Duodenal mucosa (tissue), 2 donors: ENCODE data around the gene CD68.

Experiments used
- H3K27ac ChIP-seq: one replicate; pipeline ENCODE4 v1.7.0; 2013; ENCODE audit warnings: low read depth, low read length
- H3K27me3 ChIP-seq, 2 donors: one replicate each; pipeline ENCODE4 v1.7.0; 2013; ENCODE audit warnings: low read length in 2 of 2, control low read depth in 1 of 2; ENCODE audit not compliant: insufficient read depth in 2 of 2, control insufficient read depth in 1 of 2
- H3K36me3 ChIP-seq, 2 donors: one replicate each; pipeline ENCODE4 v1.7.0; 2013; ENCODE audit warnings: low read length in 2 of 2, control low read depth in 1 of 2; ENCODE audit not compliant: insufficient read depth in 2 of 2, control insufficient read depth in 1 of 2
- H3K4me1 ChIP-seq, 2 donors: one replicate each; pipeline ENCODE4 v1.7.0; 2013; ENCODE audit warnings: low read length in 2 of 2, control low read depth in 1 of 2; ENCODE audit not compliant: insufficient read depth in 2 of 2, control insufficient read depth in 1 of 2
- H3K4me3 ChIP-seq, 2 donors: one replicate each; pipeline ENCODE4 v1.7.0; 2013; ENCODE audit warnings: low read length in 2 of 2, low read depth in 1 of 2
- H3K9ac ChIP-seq, 2 donors: one replicate each; pipeline ENCODE4 v1.7.0; 2013; ENCODE audit warnings: low read length in 2 of 2, low read depth in 1 of 2
- H3K9me3 ChIP-seq, 2 donors: one replicate each; pipeline ENCODE4 v1.7.0; 2013; ENCODE audit warnings: low read length in 2 of 2, control low read depth in 1 of 2; ENCODE audit not compliant: control insufficient read depth in 1 of 2

CD68 gene

GRCh38 chr17:7580604-7581575 is 1.5 kb downstream of the CD68 start:
- Histone ChIP-seq H3K4me1 (peaks cover 66 to 83% of the 10 kb centered on the region in 2 donors), H3K36me3 (peaks cover 26 to 35% of the 10 kb centered on the region in 2 donors)

GRCh38 chr17:7582396-7583252 is 3.2 kb downstream of the CD68 start:
- Histone ChIP-seq H3K36me3 (peaks cover 11 to 30% of the 10 kb centered on the region in 2 donors), H3K9me3 (no peaks in the 10 kb centered on the region), H3K4me3 (peak overlapping the region; percentile 91 to 97), H3K9ac (peak overlapping the region; percentile 88 to 98), H3K27me3 (no peaks in the 10 kb centered on the region), H3K27ac (peak overlapping the region; percentile 97), H3K4me1 (peaks cover 61 to 69% of the 10 kb centered on the region in 2 donors)

More at GRCh38 chr17:7580604-7581575, 1.5 kb downstream of the CD68 start:
- Histone ChIP-seq H3K4me3 (peak overlapping the region; percentile 83 to 88), H3K27ac (peak overlapping the region; percentile 90), H3K9me3 (no peaks in the 10 kb centered on the region), H3K27me3 (no peaks in the 10 kb centered on the region), H3K9ac (peak overlapping the region; percentile 93 to 99)

GRCh38 chr17:7583253-7584109 is 4.0 kb downstream of the CD68 start, which contains the start of gene MPDU1:
TSS of gene MPDU1 (plus strand) at chr17:7583852. CDS start at chr17:7583863, 11 bp downstream.
- Histone ChIP-seq H3K4me3 (peak within 1 kb of the TSS; percentile 91 to 97), H3K27me3 (no peaks in the 10 kb centered on the region), H3K36me3 (peaks cover 6 to 31% of the 10 kb centered on the region in 2 donors), H3K4me1 (peaks cover 55 to 63% of the 10 kb centered on the region in 2 donors), H3K9ac (peak within 1 kb of the TSS; percentile 88 to 98), H3K27ac (peak within 1 kb of the TSS; percentile 97), H3K9me3 (no peaks in the 10 kb centered on the region)

- Histone ChIP-seq H3K9ac (no peak overlapping the region), H3K36me3 (peaks cover 11 to 42% of the 10 kb centered on the region in 2 donors), H3K4me3 (no peak overlapping the region), H3K27me3 (no peaks in the 10 kb centered on the region), H3K9me3 (no peaks in the 10 kb centered on the region), H3K4me1 (peaks cover 27 to 30% of the 10 kb centered on the region in 2 donors), H3K27ac (no peak overlapping the region)
Observed at GRCh38 chr17:7586673-7587419, 7.4 kb downstream of the CD68 start.

GRCh38 chr17:7587420-7588151 is 8.1 kb downstream of the CD68 start:
- H3K9ac ChIP-seq, result no peak overlapping the region
- H3K36me3 ChIP-seq, result peaks cover 19 to 47% of the 10 kb centered on the region in 2 donors
- peaks cover 20 to 23% of the 10 kb centered on the region in 2 donors for H3K4me1 ChIP-seq
- H3K27me3 ChIP-seq, result no peaks in the 10 kb centered on the region
- H3K27ac ChIP-seq, result no peak overlapping the region
- no peaks in the 10 kb centered on the region for H3K9me3 ChIP-seq
- H3K4me3 ChIP-seq, result no peak overlapping the region

GRCh38 chr17:7588553-7589203 is 9.2 kb downstream of the CD68 start:
- Histone ChIP-seq H3K36me3 (peaks cover 29 to 58% of the 10 kb centered on the region in 2 donors), H3K27ac (no peak overlapping the region), H3K9me3 (no peaks in the 10 kb centered on the region), H3K9ac (no peak overlapping the region), H3K4me1 (peaks cover 12 to 14% of the 10 kb centered on the region in 2 donors), H3K27me3 (no peaks in the 10 kb centered on the region), H3K4me3 (peak overlapping the region; percentile 17 to 22)

- Histone ChIP-seq H3K27ac (no peak overlapping the region), H3K4me3 (peak overlapping the region; percentile 17 to 22), H3K36me3 (peaks cover 36 to 63% of the 10 kb centered on the region in 2 donors), H3K4me1 (peaks cover 11 to 12% of the 10 kb centered on the region in 2 donors), H3K9me3 (no peaks in the 10 kb centered on the region), H3K9ac (no peak overlapping the region), H3K27me3 (no peaks in the 10 kb centered on the region)
Observed at GRCh38 chr17:7589204-7589868, 9.9 kb downstream of the CD68 start.
